ENCODE measurements around the gene AP1S1.
A peak's percentile ranks its signal among the peaks of the same experiment; 100 is the strongest.

The AP1S1 gene

GRCh38 chr7:101163279-101164070 is 9.2 kb downstream of the AP1S1 start:
- peak overlapping the region; percentile 71 for H3K4me3 ChIP-seq (ENCODE audit: low read depth, low read length)
- H3K36me3 ChIP-seq (ENCODE audit: control insufficient read depth, insufficient read depth, low read length), result no peaks in the 10 kb centered on the region
- no peaks in the 10 kb centered on the region for H3K9me3 ChIP-seq (ENCODE audit: control insufficient read depth, insufficient read depth, low read length)
- peak overlapping the region; percentile 54 for H3K9ac ChIP-seq (ENCODE audit: low read depth, low read length)
- peaks cover 28% of the 10 kb centered on the region for H3K27me3 ChIP-seq (ENCODE audit: control insufficient read depth, insufficient read depth, low read length)
- H3K4me1 ChIP-seq (ENCODE audit: control insufficient read depth, insufficient read depth, low read length), result peaks cover 22% of the 10 kb centered on the region

DNA sequence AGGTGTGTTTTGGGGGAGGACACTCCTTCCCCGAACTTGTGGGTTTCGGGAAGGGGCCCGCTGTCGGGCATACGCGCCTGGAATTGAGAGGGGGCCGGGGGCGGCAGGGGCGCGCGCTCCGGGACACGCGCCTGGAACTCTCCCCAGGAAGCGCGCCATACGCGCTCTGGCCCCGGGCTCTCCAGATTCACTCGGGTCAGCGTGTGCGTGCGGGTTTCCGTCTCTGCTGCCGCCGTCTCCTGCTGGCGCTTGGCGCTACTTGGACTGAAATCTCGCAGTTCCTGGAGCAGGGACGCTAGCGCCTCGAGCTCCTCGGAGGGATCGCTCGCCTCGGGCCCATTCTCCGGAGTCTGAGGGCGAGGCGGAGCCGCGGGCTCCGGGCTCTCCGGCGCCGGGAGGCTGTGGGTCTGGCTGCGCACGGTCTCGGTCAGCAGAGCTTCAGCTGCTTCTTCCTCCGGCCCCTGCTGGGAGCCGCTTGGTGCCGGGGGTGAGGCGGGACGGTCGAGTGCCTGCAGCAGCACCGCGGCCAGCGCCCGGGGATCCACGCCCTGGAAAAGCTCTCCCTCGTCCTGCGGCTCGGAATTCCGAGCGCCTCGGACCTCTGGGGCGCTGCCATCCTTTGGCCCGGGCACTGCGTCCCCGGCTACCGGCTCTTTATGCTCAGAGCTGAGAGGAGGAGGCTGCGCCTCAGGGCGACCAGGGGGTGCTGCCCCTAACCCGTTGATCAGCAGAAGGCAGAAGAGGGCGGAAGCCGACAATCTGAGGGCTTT is 10.0 kb downstream of the AP1S1 start:
- Histone ChIP-seq H3K9me3 (ENCODE audit: control insufficient read depth, insufficient read depth, low read length) (no peaks in the 10 kb centered on the region), H3K36me3 (ENCODE audit: control insufficient read depth, insufficient read depth, low read length) (no peaks in the 10 kb centered on the region), H3K9ac (ENCODE audit: low read depth, low read length) (no peak overlapping the region), H3K27me3 (ENCODE audit: control insufficient read depth, insufficient read depth, low read length) (peaks cover 35% of the 10 kb centered on the region), H3K4me1 (ENCODE audit: control insufficient read depth, insufficient read depth, low read length) (peaks cover 27% of the 10 kb centered on the region), H3K4me3 (ENCODE audit: low read depth, low read length) (peak overlapping the region; percentile 71)

DNA sequence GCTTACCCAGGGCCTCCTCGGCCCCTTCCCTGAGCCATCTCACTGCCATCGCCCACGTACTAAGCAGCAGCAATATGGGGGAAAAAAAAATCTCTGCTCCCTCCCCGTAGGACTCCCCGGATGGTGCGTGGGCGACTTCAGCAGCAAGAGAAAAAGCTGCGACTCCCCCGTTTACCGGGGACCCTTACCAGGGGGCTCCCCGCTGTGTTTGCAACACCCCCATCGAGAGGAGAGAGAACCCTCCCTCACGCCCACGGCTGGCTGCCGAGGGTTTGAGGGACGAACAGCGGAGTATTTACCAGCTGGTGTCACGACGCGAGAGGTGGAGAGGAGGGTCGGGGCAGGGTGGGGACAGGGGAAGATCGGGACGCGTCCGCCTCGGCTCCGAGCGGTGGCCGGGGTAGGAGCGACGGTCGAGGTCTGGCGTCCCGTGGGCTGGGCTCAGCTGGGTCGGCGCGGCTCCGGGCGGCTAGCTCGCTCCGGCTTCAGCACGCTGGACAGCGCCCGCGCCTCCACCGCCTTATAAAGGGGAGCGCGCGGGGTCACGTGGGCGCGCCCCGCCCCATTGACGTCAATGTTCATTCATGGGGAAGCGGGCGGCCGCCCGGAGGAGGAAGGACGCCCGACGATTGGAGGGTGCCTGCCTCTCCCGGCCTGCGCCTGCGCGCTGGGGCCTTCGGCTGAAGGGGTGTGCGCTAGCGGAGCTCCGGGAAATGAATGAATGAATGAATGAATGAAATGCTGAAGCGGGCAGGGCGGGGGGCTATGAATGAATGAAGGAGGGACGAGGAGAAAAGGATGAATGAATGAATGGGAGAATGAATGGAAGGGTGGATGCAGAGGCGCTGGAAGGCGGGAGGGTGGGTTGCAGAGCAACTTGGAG is 11.0 kb downstream of the AP1S1 start, which contains the start of gene VGF:
TSS of gene VGF (minus strand) at position 495 of the 883 bp plus-strand sequence. CDS start 726 bp downstream, outside the sequence.
- no peaks in the 10 kb centered on the region for H3K9me3 ChIP-seq (ENCODE audit: control insufficient read depth, insufficient read depth, low read length)
- H3K4me1 ChIP-seq (ENCODE audit: control insufficient read depth, insufficient read depth, low read length), result peaks cover 31% of the 10 kb centered on the region
- peak within 1 kb of the TSS; percentile 71 for H3K4me3 ChIP-seq (ENCODE audit: low read depth, low read length)
- no peak within 1 kb of the TSS for H3K9ac ChIP-seq (ENCODE audit: low read depth, low read length)
- H3K36me3 ChIP-seq (ENCODE audit: control insufficient read depth, insufficient read depth, low read length), result no peaks in the 10 kb centered on the region
- H3K27me3 ChIP-seq (ENCODE audit: control insufficient read depth, insufficient read depth, low read length), result peaks cover 46% of the 10 kb centered on the region

GRCh38 chr7:101165958-101166647 is 11.8 kb downstream of the AP1S1 start:
- Histone ChIP-seq H3K9me3 (ENCODE audit: control insufficient read depth, insufficient read depth, low read length) (no peaks in the 10 kb centered on the region), H3K4me3 (ENCODE audit: low read depth, low read length) (peak overlapping the region; percentile 67), H3K4me1 (ENCODE audit: control insufficient read depth, insufficient read depth, low read length) (peaks cover 32% of the 10 kb centered on the region), H3K36me3 (ENCODE audit: control insufficient read depth, insufficient read depth, low read length) (no peaks in the 10 kb centered on the region), H3K27me3 (ENCODE audit: control insufficient read depth, insufficient read depth, low read length) (peaks cover 54% of the 10 kb centered on the region), H3K9ac (ENCODE audit: low read depth, low read length) (no peak overlapping the region)

DNA sequence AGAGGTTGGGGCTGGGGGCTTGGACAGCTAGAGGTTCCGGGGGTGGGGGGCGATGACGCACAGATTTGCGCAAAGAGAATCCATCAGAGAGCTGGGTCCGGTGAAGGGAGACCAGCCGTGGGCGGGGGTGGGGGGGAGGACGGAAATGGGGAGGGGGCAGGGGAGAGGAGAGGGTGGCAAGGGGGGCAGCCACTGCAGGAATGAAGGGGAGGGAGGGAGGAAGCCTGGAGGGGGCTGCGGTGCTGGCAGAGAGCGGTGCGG is 12.3 kb downstream of the AP1S1 start:
- Histone ChIP-seq H3K27me3 (ENCODE audit: control insufficient read depth, insufficient read depth, low read length) (peaks cover 59% of the 10 kb centered on the region), H3K9ac (ENCODE audit: low read depth, low read length) (no peak overlapping the region), H3K4me1 (ENCODE audit: control insufficient read depth, insufficient read depth, low read length) (peaks cover 32% of the 10 kb centered on the region), H3K36me3 (ENCODE audit: control insufficient read depth, insufficient read depth, low read length) (no peaks in the 10 kb centered on the region), H3K4me3 (ENCODE audit: low read depth, low read length) (peak overlapping the region; percentile 73), H3K9me3 (ENCODE audit: control insufficient read depth, insufficient read depth, low read length) (no peaks in the 10 kb centered on the region)

DNA sequence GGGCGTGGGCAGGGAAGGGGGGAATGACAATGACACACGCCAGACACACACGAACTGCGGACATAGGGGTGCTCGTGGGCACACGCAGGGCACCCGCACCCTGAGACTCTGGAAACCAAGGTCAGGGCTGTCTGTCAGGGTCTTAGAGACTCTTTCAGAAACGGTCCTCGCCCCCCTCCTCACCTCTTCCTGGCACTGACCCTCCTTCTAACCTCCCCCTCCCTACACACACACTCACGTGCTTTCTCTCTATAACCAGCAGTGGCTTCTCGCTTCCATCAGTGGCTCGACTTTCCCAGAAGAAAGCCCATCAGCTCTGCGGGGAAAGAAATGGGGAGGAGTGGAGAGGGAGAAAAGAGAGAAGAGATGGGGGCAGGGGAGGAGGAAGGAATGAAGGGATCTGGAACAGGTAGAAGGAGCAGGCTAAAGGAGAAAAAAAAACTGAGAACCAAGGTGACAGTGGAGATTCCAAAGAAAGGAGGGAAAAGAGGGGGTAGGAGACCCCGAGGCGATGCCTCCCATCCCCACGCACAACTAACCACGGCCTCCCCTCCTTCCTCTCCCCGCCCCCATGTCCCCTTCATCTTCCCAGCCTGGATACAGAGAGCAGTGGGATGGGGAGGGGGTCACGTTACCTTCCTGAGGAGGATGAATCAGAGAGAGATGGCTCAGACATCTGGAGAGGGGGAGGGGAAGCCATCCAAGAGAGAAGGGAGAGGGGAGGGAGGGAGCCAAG is 12.8 kb downstream of the AP1S1 start:
- peak overlapping the region; percentile 73 for H3K4me3 ChIP-seq (ENCODE audit: low read depth, low read length)
- H3K9me3 ChIP-seq (ENCODE audit: control insufficient read depth, insufficient read depth, low read length), result no peaks in the 10 kb centered on the region
- peaks cover 64% of the 10 kb centered on the region for H3K27me3 ChIP-seq (ENCODE audit: control insufficient read depth, insufficient read depth, low read length)
- peaks cover 31% of the 10 kb centered on the region for H3K4me1 ChIP-seq (ENCODE audit: control insufficient read depth, insufficient read depth, low read length)
- no peaks in the 10 kb centered on the region for H3K36me3 ChIP-seq (ENCODE audit: control insufficient read depth, insufficient read depth, low read length)
- H3K9ac ChIP-seq (ENCODE audit: low read depth, low read length), result no peak overlapping the region

- H3K27me3 ChIP-seq (ENCODE audit: control insufficient read depth, insufficient read depth, low read length), result peaks cover 71% of the 10 kb centered on the region
- no peaks in the 10 kb centered on the region for H3K9me3 ChIP-seq (ENCODE audit: control insufficient read depth, insufficient read depth, low read length)
- H3K4me1 ChIP-seq (ENCODE audit: control insufficient read depth, insufficient read depth, low read length), result peaks cover 29% of the 10 kb centered on the region
- no peaks in the 10 kb centered on the region for H3K36me3 ChIP-seq (ENCODE audit: control insufficient read depth, insufficient read depth, low read length)
- H3K9ac ChIP-seq (ENCODE audit: low read depth, low read length), result no peak overlapping the region
- H3K4me3 ChIP-seq (ENCODE audit: low read depth, low read length), result peak overlapping the region; percentile 73
Observed at GRCh38 chr7:101167645-101168411, 13.6 kb downstream of the AP1S1 start.

DNA sequence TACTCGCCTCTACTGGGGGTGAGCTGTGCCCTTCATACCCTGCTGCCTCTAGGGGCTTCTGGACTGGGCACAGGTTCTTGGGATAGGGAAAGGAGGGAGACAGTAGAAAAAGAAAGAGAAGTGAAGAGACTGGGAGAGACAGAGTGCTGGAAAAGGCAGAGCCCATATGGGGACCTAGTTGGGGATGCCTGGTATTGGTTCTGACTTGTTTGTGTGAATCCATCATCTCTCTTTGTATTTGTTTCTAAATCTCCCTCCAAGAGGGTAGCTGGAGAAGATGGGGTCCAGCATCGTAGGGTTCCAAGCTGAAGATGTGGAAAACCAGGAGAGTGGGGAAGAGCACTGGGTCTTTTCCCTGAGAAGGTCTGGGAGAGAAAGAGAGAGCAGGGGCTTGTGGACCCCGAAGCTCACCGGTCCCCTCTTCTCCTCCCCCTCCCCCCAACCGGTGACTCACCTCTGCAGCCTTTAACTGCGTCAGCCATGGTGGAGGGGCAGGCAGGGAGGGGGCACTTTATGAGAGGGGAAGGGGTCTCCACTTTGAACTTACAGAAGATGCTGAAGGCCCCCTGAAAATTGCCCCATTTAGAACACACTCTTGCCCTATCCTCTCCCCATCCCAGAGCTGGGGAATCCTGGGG is 14.3 kb downstream of the AP1S1 start:
- H3K27me3 ChIP-seq (ENCODE audit: control insufficient read depth, insufficient read depth, low read length), result peaks cover 78% of the 10 kb centered on the region
- no peaks in the 10 kb centered on the region for H3K9me3 ChIP-seq (ENCODE audit: control insufficient read depth, insufficient read depth, low read length)
- H3K4me1 ChIP-seq (ENCODE audit: control insufficient read depth, insufficient read depth, low read length), result peaks cover 33% of the 10 kb centered on the region
- H3K36me3 ChIP-seq (ENCODE audit: control insufficient read depth, insufficient read depth, low read length), result no peaks in the 10 kb centered on the region
- H3K9ac ChIP-seq (ENCODE audit: low read depth, low read length), result no peak overlapping the region
- H3K4me3 ChIP-seq (ENCODE audit: low read depth, low read length), result peak overlapping the region; percentile 73

GRCh38 chr7:101169110-101169837 is 15.0 kb downstream of the AP1S1 start:
- Histone ChIP-seq H3K4me3 (ENCODE audit: low read depth, low read length) (peak overlapping the region; percentile 73), H3K4me1 (ENCODE audit: control insufficient read depth, insufficient read depth, low read length) (peaks cover 33% of the 10 kb centered on the region), H3K36me3 (ENCODE audit: control insufficient read depth, insufficient read depth, low read length) (no peaks in the 10 kb centered on the region), H3K9ac (ENCODE audit: low read depth, low read length) (no peak overlapping the region), H3K27me3 (ENCODE audit: control insufficient read depth, insufficient read depth, low read length) (peaks cover 83% of the 10 kb centered on the region), H3K9me3 (ENCODE audit: control insufficient read depth, insufficient read depth, low read length) (no peaks in the 10 kb centered on the region)

Data from iPS-15b (cell line).